Frontal cortex (tissue), 4 donors: ENCODE results near the gene ITGB1. TPM values are rescaled to one million over a fixed set of nuclear protein-coding genes. Genes with fewer than 3 reads are reported as not detected.

Source experiments
- DNase-seq, 2 donors: peaks; one replicate each; pipeline ENCODE4 v3.0.0; 2012; ENCODE audit warnings: low spot score in 2 of 2
- FAIRE-seq: peaks from 2 replicates; lab custom pipeline; 2012; peaks lifted over from hg19 to GRCh38; lab: Jason Lieb, UNC
- total RNA-seq: library from RNA; depleted of rRNA; stranded (reverse); fragments of >200 nt; gene quantifications from one replicate; pipeline ENCODE4 v1.2.3, GENCODE V29; 2014
- donor health status: control.
- donor health status: control.
- donor health status: control.

ITGB1 gene
- total RNA-seq, 1 donor from 2014 or later: 110 TPM

DNA sequence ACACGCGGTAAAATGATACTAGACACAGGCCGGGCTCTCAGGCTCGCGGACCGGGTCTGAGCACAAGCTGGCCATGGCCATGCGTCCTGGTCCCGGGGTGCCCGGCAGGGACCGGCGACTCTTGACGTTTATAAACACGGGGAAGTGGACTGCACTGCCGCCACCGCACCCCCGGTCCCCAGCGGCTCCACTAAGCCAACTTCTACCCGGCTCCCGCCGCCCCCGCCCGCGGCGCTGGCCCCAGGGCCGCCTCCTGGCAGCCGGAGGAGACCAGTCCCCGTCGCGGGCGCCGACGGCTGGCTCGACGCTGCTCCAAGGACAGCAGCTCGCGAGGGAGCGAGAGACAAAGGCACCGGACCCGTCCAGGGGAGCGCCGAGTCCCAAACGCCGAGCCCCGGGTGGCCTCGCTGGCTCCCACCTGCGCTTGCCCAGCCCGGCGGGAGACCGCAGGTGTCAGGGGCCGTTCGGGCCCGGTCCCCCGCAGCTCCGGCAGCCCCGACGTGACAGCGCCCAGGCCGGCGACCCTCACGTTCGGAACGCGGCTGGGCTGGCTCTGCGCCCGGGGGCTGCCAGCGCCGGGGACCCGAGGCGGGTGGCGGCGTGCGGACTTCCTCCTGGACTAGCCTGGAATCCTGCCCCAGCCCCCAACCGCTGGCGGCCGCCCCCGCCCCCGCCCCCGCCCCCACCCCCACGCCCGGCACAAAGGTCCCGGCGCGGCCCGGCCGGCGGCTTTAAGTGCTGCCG, 517 bp downstream of the ITGB1 start:
- FAIRE-seq: no peak

DNA sequence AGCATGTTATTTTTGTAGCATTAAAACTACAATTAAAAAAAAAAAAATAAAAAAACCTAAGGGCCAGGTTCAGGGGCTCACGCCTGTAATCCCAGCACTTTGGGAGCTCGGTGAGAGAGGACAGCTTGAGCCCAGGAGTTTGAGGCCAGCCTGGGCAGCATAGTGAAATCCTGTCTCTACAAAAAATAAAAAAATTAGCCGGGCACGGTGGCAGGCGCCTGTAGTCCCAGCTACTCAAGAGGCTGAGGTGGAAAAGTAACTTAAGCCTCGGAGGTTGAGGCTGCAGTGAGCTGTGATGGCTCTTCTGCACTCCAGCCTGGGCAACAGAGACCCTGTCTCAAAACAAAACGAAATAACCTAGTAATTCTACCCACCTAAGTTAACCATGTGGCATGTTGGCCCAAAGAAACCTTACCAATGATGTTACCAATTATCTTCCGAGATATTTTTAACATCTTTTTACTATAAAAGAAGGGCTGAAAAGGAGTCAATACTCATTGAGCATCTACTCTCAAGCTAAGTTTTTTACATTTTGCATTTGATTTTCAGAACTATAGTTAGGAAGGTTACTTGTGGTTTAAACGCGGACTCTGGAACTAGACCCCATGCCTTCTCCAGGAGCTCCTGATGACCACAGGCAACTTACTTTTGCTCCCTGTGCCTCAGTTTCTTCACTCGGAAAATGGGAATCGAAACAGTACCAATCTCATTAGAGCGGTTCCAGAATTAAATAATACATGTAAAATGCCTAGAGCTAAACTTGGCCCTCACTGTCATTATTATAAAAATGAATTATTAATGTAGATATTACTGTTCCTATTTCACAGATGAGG, 1.4 kb downstream of the ITGB1 start:
- FAIRE-seq (no peak), DNase-seq (no peak)

More for the DNA sequence above, 517 bp downstream of the ITGB1 start:
- DNase-seq: peak; percentile 38 to 41

DNA sequence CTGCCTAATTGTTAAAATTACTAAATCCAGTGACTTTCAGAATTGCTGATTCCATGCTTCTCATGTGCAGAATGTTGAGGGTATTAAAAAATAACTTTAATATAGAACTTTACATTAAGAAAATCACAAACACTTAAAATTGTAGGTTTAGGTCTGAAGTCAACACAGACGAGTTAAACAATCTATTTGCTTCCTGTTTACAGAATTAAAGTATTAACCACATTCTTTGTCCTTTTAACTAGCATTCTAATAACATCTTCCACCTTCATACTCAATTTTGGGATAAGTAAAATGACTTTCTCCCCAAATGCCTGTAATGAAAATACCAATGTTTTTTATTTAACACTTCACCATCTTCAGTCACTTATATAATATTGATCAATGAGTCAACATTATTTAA, 2.2 kb downstream of the ITGB1 start:
- no peak for DNase-seq
- no peak for FAIRE-seq

DNA sequence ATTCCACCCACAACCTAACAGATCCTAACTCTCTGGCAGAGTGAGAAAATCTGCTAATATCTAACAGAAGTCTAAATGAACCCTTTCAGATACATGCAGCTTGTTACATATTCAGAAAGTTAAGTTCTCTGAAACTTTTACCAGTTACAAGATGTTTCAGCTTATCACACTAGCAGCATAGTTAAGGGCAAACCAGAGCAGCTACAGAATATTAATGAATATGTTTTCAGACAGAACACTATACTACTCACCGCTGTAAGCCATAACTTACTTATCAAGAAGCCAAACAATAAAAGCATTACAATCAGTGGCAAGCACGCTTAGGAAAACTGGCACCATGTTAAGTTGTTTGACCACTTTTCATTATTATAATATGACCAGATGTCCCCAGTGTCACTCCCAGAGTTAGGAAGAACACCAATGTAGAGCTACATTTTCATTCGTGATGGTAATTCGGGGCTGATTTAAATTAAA, 2.7 kb downstream of the ITGB1 start:
- DNase-seq: no peak
- FAIRE-seq: no peak

DNA sequence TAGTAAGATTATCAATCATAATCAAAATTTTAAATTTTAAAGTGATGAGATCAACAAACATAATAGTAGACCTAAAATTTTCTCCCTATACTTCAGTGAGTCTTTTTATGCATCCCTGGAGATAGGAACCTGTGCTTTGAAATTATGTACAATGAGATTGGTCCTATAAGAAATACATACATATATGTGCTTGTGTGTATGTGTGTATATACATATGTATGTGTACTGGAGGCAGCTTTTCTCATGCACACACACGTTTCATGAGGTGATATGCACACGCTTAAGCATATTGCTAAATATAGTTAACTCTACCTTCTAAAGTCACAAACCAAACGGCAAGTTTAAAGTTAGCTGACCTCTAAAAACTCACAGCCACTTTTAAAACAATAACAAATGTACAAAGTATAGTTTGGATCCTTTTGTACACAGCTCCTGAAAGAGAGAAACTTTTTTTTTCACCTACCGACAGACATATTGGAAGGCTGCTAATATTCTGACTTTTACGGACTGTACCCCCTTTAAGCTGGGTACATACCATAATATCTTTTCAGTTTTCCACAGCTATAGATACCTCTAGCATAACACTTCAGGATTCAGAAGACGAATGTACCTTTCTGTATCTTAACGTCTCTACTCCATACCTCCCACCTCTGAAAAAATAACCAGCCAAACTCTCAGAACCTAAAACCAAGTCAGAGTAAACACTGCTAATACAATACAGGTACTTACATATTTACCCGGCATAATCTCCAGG, 3.3 kb downstream of the ITGB1 start:
- DNase-seq (no peak), FAIRE-seq (no peak)

DNA sequence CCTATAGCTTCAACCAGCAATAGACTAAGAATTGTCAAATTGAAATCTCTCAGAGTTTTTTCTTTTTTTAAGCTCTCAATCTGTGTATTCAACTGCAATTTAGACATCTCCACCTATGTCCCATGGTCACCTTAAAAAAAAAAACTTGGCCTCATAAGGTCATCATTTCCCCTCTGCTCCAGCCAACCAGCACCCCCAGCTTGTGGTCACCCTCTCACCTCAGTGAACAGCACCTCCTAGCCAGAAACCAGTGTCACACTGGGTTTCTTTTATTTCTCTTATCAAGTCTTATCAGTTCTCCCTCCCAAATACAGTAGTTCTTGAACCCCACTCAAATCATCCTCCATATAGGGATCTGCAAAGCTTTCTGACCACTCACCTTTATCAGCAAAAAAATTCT, 4.0 kb downstream of the ITGB1 start:
- FAIRE-seq (no peak), DNase-seq (no peak)

DNA sequence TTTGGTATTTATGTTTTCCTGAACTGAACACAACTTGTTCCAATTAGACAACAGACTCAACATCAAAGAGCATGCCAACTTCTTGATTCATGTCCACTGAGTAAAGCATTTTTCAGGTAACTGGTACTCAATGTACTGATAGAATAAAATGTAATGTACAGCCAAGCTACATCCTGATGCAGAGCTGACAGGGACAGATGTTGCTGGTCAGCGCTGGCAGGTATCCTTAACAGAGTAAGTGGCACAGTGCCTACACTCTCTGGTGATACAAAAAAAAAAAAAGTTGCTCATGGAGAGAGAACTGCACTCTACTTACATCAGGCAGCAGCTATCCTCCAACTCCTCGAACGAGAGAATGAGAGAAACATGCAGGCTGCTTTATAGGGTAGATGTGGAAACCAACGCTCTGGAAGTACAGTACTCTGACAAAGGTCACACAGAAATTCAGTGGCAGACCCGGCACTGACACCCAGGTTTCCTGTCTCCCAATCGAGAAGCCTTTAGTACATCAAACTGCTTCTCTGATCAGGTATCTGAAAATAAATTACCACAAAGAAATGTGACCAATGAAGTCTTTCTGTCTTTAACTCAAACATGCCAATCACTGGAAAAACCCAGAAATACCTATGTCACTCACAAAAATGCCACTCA, 4.6 kb downstream of the ITGB1 start:
- no peak for DNase-seq
- no peak for FAIRE-seq

DNA sequence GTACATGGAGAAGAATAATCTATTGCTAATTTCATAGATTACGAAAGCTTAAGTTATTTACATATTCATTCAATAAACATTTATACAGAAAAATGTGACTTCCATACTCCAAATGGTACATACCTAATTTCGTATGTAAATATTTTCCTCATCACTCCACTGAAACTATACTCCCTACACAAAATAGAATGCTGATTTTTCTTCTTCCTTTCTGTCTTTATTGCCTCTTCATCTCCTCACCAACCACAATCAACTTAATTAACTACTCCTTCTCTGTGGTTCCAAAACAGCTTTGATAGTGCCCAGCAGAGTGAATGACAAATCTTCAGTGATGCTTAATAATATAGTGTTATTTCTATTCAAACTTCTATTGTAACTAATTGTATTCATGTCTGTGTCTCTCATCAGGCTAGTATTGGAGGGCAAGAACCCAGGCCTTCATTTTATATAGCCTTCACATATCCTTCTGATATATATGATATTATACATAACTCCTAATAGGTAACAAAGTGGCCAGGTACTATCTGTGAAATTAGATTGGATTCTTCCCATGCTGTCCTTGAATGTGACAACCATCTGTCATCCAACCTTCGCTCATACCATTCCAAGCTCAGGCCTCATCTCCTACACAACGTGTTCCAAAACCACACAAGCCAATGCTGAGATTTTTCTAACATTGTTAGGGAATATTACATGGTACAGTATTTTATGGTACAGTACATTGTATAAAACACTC, 5.3 kb downstream of the ITGB1 start:
- FAIRE-seq (no peak), DNase-seq (no peak)

DNA sequence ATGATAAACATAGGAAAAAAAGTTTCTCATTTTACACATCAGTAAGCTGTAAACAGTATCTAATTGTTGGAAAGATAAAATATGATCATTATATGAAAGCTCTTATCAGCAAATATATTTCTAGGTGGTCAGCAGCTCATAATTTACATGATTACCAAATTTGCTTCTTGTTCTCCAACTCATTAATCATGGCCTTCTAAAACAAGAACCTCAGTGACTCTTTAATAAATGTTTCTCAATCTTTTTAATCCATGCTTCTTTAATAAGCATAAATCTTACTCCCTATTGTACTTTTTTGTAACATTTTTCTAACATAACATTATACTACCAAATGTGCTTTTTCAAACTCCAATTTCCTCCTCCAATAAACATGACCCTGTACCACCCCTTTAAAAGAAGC, 5.9 kb downstream of the ITGB1 start:
- FAIRE-seq (no peak), DNase-seq (no peak)

DNA sequence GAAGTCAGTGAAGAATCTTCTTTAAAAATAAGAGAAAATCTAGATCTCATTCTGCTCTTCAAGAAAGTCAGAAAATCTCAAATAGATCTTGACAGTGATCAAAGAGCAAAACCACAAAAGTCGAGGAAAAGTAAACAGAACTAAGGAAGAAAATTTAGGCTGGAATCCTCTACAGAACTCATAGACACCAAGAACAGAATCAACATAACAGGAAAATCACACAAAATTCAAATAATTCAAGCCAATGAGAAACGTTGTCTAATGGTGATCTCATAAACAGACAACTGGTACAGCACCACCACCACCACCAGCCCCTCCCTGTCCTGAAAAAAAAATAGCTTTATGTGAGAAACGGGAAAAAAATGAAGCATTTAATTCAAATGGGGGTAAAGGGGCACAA, 6.9 kb downstream of the ITGB1 start:
- FAIRE-seq (no peak), DNase-seq (no peak)

DNA sequence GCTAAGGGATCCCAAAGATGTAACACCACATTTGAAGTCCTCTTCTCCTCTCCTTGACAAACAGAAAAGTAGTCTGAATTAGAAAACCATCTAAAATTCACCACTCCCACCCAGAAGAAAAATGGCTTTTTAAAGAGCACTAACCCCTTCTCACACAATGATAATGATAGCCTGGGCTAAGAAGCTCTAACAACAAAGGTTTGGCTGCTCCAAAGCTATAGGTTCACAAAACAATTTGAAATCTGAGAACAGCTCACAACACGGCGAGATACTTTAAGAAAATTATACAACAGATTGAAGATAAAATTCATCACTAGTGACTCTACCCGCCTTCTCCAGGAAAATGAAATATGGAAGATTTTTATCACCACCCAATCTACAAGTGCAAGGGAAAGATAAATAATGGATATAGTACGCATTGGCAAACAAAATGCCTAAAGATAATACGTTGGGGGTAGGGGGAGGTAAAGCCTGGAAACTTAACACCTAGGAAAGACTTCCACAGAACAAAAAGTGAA, 7.4 kb downstream of the ITGB1 start:
- DNase-seq (no peak), FAIRE-seq (no peak)

DNA sequence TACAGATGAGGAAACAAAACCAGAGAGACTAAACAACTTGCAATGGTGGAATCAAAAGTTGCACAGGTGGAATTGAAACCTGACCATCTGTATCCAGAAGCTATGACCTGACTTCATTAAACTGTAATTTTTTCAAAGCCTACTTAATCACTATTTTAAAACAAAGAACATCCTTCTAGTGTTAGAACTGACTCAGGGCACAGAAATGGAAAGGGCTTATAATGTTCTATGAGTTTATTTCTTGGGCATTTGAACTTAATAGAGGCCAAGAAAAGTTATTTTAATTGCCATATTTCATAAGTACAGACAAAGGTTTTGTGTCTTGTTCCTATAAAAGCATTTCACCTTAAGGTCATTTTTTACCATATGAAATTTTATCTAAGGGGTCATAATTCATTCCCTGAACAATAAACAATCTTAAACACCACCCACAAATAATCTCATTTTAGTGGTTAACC, 8.8 kb downstream of the ITGB1 start:
- FAIRE-seq (no peak), DNase-seq (no peak)

DNA sequence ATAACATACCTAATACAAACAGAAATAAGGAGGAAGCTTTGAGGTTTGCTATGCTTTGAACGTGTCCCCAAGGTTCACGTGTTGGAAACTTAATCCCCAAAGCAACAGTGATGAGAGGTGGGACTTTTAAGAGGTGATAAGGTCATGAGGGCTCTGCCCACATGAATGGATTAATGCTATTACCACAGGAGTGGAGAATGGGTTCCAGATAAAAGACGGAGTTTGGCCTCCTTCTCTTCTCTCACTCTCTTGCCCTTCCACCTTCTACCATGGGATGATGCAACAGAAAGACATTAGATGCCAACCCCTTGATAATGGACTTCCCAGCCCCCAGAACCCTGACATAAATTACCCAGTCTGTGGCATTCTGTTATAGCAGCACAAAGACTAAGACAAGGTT, 9.6 kb downstream of the ITGB1 start:
- no peak for DNase-seq
- no peak for FAIRE-seq

DNA sequence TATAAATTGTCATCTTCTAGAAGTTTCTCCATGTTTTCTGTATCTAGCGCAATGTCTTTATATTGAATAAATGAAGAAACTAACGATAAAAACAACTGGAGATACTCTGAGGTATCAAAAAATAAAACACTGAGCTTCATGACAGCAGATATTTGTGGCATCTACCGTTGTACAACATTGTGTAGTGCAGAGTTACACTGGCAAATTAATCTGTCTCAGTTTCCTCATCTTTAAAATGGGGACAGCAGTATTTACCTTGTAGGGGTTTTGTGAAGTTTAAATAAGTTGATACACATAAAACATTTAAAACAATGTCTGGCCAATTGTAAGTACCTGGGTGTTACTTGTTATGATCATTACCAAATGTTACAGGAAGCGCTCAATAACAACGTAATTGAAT, 10.4 kb downstream of the ITGB1 start:
- no peak for FAIRE-seq

DNA sequence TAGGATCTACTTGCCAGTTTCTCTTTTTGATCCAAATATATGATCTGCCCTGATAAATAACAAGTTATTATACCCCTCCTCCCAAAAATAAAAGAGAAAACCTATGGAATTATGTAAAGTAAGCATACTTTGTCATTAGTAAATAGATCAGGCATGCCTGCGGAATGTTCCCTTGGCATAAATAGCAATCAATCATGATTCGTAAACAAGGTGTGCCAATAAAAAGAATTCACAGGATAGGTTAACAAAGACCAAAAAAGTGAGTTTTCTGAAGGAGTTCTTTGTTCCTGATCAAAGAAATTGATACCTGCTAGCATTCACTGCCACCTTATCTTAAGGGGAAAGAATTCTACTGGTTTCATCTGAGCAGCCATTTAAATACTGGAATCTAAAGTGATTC, 11.9 kb downstream of the ITGB1 start:
- DNase-seq (no peak), FAIRE-seq (no peak)

More for the DNA sequence above, 10.4 kb downstream of the ITGB1 start:
- no peak for DNase-seq

DNA sequence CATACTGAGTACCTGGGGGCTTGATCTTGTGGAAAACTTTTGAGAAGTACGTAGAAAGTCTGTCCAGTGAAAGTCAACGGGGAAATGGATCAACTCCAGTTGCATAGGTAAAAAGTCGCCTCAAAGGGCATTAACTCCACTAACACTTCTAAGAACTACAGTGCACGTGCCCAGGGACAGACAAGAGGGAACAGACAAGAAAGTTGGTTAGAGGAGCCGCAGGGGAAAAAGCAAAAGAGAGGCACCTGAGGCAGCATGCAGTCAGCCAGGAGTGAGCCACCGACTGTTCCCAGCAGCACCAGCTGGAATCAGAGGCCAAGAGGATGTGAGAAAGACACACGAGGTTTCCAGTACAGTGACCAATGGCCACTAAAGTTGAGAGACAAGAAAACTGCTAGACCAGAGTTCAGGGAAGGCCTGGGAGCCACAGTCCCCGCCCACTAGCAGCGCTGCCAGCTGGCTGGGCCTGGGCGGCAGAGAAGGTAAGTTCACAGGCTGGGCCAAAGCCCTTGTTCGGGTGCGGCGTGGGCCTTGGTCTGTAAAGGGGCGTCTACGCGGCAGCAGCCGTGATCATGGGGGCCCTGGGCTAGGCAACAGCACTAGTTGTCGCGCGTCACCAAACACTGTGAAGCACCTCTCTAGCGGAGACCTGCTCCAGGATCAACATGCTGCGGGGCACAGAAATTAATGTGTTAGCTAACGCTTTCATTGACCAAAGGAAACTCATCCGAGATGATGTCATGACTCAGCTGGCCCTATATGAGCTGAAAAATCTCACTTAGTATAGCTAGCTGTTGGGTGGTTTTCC, 14.0 kb downstream of the ITGB1 start:
- DNase-seq: no peak
- no peak for FAIRE-seq

DNA sequence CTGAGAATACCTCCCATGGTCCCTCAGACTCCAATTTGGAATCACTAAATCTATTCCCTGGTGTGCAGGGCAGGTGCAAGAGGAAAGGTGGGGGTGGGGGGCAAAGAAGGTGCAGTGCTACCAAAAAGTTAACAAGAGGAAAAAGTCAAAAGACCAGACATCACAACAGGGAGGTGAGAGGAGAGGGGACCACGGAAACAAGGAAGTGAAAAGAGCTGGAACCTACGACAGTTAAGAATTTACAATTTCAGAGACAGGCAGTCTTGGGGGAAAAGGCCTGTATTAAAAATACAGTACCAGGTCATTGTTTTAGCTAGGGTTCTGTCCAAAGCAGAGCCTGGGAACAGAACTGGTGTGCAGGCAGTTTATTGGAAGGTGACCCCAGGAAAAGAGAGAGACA, 14.6 kb downstream of the ITGB1 start:
- FAIRE-seq (no peak), DNase-seq (no peak)

DNA sequence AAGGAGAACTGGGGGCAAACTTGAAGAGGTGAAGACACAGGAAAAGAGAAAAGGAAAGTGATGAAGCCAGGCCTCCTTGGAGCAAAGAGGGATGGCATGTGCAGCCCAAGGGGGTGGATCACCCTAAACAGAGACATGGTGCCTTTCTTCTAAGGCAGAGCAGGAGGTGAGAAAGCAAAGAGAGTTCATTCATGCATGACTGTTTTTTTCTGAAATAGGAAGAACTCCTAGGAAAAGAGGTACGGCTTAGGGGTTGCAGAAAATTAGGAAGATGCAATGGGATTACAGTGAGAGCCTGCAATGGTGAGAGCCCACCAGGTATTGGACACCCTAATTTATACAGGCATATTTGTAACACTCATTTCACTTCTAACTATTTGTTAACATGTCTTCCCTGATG, 15.9 kb downstream of the ITGB1 start:
- FAIRE-seq: no peak
- no peak for DNase-seq
